HG03025 (cell line): Measurements from ENCODE around the gene CA12.

Experiments
- ATAC-seq: cut with Tn5 transposase; IDR thresholded peaks from one replicate; pipeline ENCODE4 v1.9.1; 2021; ENCODE audit warnings: mild to moderate bottlenecking, moderate library complexity; ENCODE audit not compliant: unreplicated experiment, low FRiP score

Gene CA12

GRCh38 chr15:63379492-63380150, 2.0 kb downstream of the CA12 start:
- ATAC-seq = no peak

- no peak for ATAC-seq
Measured at GRCh38 chr15:63378946-63379345, 2.7 kb downstream of the CA12 start.

GRCh38 chr15:63374686-63375520, 6.7 kb downstream of the CA12 start:
- no peak for ATAC-seq

GRCh38 chr15:63373866-63374548, 7.6 kb downstream of the CA12 start:
- no peak for ATAC-seq

- no peak for ATAC-seq
Measured at GRCh38 chr15:63373330-63373729, 8.3 kb downstream of the CA12 start.

- no peak for ATAC-seq
Measured at GRCh38 chr15:63372753-63373152, 8.9 kb downstream of the CA12 start.

GRCh38 chr15:63372018-63372705, 9.5 kb downstream of the CA12 start:
- ATAC-seq = no peak

- no peak for ATAC-seq
Measured at GRCh38 chr15:63371297-63371918, 10.2 kb downstream of the CA12 start.

- ATAC-seq = no peak
Measured at GRCh38 chr15:63370764-63371163, 10.9 kb downstream of the CA12 start.

- no peak for ATAC-seq
Measured at GRCh38 chr15:63369781-63370180, 11.9 kb downstream of the CA12 start.

GRCh38 chr15:63369296-63369695, 12.3 kb downstream of the CA12 start:
- no peak for ATAC-seq

GRCh38 chr15:63368503-63368902, 13.1 kb downstream of the CA12 start:
- no peak for ATAC-seq

GRCh38 chr15:63367900-63368299, 13.7 kb downstream of the CA12 start:
- ATAC-seq = no peak

GRCh38 chr15:63367390-63367789, 14.3 kb downstream of the CA12 start:
- ATAC-seq = no peak

GRCh38 chr15:63366451-63366850, 15.2 kb downstream of the CA12 start:
- ATAC-seq = no peak

GRCh38 chr15:63365273-63365680, 16.4 kb downstream of the CA12 start:
- ATAC-seq = no peak

GRCh38 chr15:63364399-63365272, 17.0 kb downstream of the CA12 start:
- no peak for ATAC-seq

- no peak for ATAC-seq
Measured at GRCh38 chr15:63363292-63363691, 18.4 kb downstream of the CA12 start.

GRCh38 chr15:63362885-63363284, 18.8 kb downstream of the CA12 start:
- ATAC-seq = no peak
